Measurements from ENCODE around the gene ANKDD1B. TPM values are rescaled to one million over a fixed set of nuclear protein-coding genes. Genes with fewer than 3 reads are reported as not detected.

The ANKDD1B gene
- total RNA-seq, 2 donors from 2014 or later = 1.6 TPM; not detected in 1

- Histone ChIP-seq H3K9me3 (no peaks in the 10 kb centered on the region), H3K4me3 (no peak overlapping the region), H3K27ac (no peak overlapping the region), H3K4me1 (ENCODE audit: control insufficient read depth in 1 of 2, low read depth in 2 of 2) (peaks cover 6 to 9% of the 10 kb centered on the region in 2 donors), H3K27me3 (replicated peaks; ENCODE audit: insufficient read depth) (no peaks in the 10 kb centered on the region), H3K36me3 (no peaks in the 10 kb centered on the region)
- DNase-seq (ENCODE audit: low spot score) (no peak), ATAC-seq (ENCODE audit: insufficient number of reproducible peaks, low FRiP score, low read depth) (no peak)
- no peak for TF ChIP-seq CTCF (IDR thresholded peaks at IDR 0.05)
Measured at GRCh38 chr5:75653521-75653920, 42.3 kb downstream of the ANKDD1B start.

GRCh38 chr5:75654693-75655295 lies 43.5 kb downstream of the ANKDD1B start:
- no peak for ATAC-seq (ENCODE audit: insufficient number of reproducible peaks, low FRiP score, low read depth)

DNA sequence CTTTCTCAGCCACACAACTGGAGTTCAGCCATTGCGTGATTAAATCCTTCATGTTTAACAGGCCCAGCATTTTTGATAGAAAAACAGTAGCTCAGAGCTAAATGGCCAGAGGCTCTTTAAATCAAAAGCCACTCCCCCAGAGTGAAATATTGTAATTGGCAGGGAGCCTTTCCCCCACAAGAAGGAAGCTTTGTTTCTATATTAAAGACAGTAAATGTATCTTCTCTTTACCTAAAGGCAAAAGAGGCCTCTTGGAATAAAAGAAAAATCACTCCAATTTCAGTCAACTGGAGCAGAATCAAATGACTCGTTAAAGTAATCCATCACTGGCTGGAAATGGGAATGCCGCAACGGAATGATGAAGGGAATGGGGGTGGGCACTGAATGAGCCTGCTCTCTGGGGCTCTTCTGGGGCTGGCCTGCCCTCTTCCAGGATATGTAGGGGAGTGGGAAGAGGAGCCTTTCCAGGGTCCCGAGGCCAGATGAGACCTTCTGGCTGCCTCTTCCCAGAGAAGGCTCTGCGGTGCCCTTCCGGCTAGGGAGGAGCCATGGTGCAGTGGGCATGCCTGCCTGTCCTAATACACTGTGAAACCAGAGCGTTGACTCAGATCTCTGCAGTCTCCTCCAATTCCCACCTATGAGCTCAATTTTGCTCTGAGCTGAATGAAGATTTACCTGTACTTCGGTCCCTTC lies 45.2 kb downstream of the ANKDD1B start:
- Histone ChIP-seq H3K27me3 (replicated peaks; ENCODE audit: insufficient read depth) (no peaks in the 10 kb centered on the region), H3K27ac (peak overlapping the region; percentile 55 to 74), H3K36me3 (no peaks in the 10 kb centered on the region), H3K4me1 (ENCODE audit: control insufficient read depth in 1 of 2, low read depth in 2 of 2) (peaks cover 6 to 9% of the 10 kb centered on the region in 2 donors), H3K9me3 (no peaks in the 10 kb centered on the region), H3K4me3 (peak overlapping the region; percentile 87)
- DNase-seq (ENCODE audit: low spot score) (no peak), ATAC-seq (ENCODE audit: insufficient number of reproducible peaks, low FRiP score, low read depth) (no peak)
- no peak for TF ChIP-seq CTCF (IDR thresholded peaks at IDR 0.05)

More at GRCh38 chr5:75654693-75655295, 43.5 kb downstream of the ANKDD1B start:
- no peak for TF ChIP-seq CTCF (IDR thresholded peaks at IDR 0.05)
- no peak for DNase-seq (ENCODE audit: low spot score)
- Histone ChIP-seq H3K4me1 (ENCODE audit: control insufficient read depth in 1 of 2, low read depth in 2 of 2) (peaks cover 6 to 9% of the 10 kb centered on the region in 2 donors), H3K4me3 (no peak overlapping the region), H3K36me3 (no peaks in the 10 kb centered on the region), H3K9me3 (no peaks in the 10 kb centered on the region), H3K27me3 (replicated peaks; ENCODE audit: insufficient read depth) (no peaks in the 10 kb centered on the region), H3K27ac (no peak overlapping the region)

DNA sequence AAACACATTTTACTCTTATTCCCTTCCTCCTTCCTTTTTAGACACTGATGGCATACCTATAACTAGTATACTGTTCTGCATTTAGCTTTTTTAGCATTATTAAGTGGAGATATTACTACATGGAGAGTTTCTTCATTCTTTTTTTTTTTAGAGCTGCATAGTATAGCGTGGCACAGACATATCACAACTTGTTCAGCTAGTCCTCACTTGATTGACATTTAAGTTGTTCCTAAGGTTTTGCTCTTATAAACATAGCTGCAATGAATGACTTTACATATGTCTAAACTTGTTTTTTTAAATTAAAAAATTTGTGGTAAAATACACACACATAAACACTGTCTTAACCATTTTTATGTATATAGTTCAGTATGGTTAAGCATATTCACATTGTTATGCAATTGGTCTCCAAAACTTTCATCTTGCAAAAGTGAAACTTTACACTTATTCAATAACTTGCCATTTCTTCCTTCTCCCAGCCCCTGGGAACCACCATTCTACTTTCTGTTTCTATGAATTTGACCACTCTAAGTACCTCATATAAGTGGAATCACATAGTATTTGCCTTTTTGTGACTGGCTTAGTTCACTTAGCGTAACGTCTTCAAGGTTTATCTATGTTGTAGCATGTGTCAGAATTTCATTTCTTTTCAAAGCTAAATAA lies 48.7 kb downstream of the ANKDD1B start:
- DNase-seq (ENCODE audit: low spot score) = no peak
- Histone ChIP-seq H3K4me3 (no peak overlapping the region), H3K4me1 (ENCODE audit: control insufficient read depth in 1 of 2, low read depth in 2 of 2) (peaks cover 4 to 6% of the 10 kb centered on the region in 2 donors), H3K36me3 (no peaks in the 10 kb centered on the region), H3K27me3 (replicated peaks; ENCODE audit: insufficient read depth) (no peaks in the 10 kb centered on the region), H3K9me3 (no peaks in the 10 kb centered on the region), H3K27ac (no peak overlapping the region)
- ATAC-seq (ENCODE audit: insufficient number of reproducible peaks, low FRiP score, low read depth) = no peak
- no peak for TF ChIP-seq CTCF (IDR thresholded peaks at IDR 0.05)
